Kasumi-1 (cell line): ENCODE measurements around the gene YBX3.

Experiments
- DNase-seq, 2 experiments: peaks; one replicate each; lab custom pipeline; 2025; lab: John Stamatoyannopoulos, UW

The YBX3 gene

GRCh38 chr12:10721651-10722501, 1.2 kb downstream of the YBX3 start:
- peak; percentile 32 to 36 for DNase-seq

DNA sequence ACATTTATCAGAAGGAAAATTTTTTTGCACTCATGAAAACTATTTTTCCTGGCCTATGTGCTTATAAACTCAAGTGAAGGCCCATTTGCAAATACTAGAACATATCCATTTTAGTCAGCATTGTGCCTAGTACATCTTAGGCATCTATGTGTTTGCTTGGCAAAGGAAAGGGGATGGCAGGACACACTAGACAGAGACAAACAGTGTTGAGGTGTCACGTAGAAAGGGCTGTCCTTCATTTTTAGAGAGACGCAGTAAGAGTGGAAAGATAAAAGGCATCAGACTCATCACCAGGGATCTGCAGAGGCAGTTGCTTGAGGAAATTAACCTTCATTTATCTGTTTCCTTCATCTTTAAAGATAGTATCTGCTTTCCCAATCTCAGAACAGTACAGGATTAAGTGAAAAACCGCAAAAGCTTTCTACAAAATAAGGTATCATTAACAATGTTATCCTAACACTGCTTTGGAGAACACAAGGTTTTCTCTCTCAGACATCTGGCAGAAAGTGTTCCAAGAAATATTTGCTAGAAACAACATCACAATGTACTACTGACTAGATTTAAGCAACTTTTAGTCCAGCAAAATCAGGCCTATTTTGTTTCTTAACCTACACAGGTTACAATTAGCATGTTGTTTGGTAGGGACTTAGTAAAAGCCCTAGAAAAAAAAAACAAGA, 2.0 kb downstream of the YBX3 start:
- DNase-seq: no peak

- DNase-seq: no peak
Observed at GRCh38 chr12:10719482-10719881, 3.6 kb downstream of the YBX3 start.

GRCh38 chr12:10718279-10718821, 4.8 kb downstream of the YBX3 start:
- DNase-seq: no peak

GRCh38 chr12:10717410-10717809, 5.7 kb downstream of the YBX3 start:
- DNase-seq: no peak

DNA sequence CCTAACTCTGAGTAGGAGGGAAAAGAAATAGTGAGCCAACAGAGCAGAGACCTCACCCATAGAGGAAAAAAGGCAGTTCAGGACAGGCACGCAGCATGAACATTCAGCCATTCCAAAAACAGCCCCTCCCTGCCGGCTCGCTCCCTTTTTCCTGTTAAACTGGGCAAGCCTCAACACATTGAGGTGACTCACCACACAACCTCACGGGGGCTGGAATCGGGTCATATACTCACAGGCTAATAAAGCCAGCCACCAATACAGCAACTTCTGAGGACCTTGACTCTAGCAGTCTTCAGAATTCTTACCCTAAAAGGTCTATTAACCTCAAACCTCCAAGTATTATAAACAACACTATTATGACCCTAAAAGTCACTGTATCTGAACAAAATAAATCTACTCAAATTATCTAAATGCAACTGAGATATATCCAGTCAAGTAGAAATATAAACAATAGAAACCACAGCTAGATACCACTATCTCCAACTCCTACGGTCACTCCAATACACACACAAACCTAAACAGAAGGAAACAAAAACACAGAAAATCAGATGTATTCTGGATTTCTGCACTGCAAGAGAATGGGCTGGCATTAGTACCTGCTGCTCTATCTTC, 6.3 kb downstream of the YBX3 start:
- DNase-seq: no peak

DNA sequence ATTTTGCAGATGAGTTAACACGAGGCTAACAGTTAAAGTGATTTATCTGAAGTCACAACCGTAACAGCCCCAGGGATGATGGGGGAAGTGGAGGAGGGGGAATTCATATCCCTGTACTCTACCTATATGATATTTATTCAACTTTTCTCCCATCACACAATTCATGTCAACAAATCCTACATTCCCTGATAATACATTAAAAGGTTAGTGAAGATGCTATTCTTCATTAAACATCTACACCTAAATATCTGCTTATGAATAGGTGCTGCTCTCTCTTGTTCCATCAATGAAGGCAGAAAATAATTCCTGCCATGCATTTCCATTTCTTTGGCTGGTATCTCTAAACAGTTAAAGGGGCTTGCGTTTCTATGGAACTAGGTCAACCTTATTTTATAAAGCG, 6.8 kb downstream of the YBX3 start:
- DNase-seq: no peak

- DNase-seq: no peak
Observed at GRCh38 chr12:10715491-10715890, 7.6 kb downstream of the YBX3 start.

- no peak for DNase-seq
Observed at GRCh38 chr12:10709808-10710207, 13.3 kb downstream of the YBX3 start.

DNA sequence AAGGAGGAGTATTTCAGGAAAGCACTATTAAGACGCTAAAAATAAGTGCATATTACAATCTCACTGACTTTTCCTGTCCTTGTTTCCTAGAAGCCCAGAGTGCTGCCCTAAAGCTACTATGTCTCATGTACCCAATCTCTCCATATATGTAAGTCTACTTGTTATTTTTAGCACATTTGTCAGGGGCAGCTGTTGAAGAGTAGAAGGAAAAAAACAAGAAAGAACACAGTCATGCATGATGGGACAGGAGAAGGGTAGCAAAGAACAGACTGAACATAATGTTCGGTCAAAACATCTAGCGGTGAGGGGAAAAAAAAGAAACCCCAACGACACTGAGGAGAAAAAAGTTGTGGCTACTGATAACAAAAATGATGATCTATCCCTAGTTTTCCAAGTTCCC, 14.3 kb downstream of the YBX3 start:
- DNase-seq: no peak

- no peak for DNase-seq
Observed at GRCh38 chr12:10705655-10706054, 17.5 kb downstream of the YBX3 start.

GRCh38 chr12:10701843-10702242, 21.3 kb downstream of the YBX3 start:
- DNase-seq: no peak

GRCh38 chr12:10701131-10701681, 21.9 kb downstream of the YBX3 start:
- no peak for DNase-seq

DNA sequence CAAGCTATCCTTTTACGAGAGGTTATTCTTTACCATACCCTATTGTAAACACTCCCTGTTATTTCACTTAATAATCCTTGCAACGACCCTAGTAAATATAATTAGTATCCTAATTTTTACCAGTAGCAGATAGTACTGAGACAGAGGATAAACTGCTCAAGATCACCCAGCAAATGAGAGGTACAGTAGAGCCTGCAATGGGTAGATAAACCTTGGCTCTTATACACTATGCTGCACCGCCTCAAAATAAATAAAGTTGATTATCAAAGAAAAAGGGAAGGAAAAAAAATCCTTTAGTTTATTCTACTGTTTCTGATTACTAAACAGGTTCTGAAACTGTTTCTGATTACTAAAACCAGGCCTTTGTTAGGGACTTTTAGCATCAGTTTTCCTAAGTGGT, 22.5 kb downstream of the YBX3 start:
- no peak for DNase-seq

DNA sequence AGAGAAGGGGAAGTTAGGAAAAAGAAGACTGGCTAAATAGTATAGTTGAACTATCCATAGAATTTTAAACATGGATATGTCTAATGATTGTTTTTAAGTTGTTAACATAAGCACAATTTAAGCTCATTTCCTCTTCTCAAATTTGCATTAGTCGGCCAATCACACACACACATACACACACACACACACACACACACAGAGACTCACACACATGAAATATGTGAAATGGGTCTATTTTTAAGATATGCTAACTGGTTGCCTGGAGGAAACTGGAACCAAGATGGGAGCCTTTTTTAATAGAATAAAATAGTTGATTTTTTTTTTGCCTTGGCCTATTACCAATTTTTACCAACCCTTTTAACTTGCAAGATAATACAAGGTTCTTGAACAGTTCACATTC, 25.3 kb downstream of the YBX3 start:
- no peak for DNase-seq

DNA sequence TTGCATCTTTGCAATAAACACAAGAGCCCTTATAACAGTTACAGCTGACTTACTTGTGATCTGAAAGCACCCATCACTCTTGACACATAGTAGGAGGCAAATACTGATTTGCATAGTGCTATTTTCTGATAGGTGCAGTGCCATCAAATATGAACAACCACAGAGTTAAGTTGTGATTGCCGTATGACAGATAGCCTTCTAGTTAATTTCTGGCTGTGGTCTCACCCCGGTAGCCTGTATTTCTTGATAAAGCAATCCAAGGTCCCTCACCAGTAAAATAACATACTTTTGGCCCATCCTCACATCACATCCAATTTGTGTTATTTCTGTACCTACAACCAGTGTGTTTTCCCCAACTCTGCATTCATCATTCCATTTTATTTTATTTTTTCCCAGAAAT, 26.0 kb downstream of the YBX3 start:
- no peak for DNase-seq

DNA sequence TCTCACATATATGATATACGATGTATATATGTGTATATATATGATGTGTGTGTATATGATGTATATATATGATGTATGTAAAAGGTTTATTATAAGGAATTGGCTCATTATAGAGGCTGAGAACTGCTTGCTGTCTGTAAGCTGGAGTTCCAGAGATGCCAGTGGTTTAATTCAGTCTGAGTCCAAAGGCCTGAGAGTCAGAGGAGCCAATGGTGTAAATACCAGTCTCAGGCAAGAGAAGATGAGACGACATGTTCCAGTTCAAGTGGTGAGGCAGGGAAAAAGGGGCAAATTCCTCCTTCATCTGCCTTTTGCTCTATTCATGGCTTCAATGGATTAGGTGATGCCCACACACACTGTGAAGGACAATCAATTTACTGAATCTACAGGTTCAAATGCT, 32.2 kb downstream of the YBX3 start:
- DNase-seq: no peak

- DNase-seq: no peak
Observed at GRCh38 chr12:10689146-10689545, 34.0 kb downstream of the YBX3 start.

DNA sequence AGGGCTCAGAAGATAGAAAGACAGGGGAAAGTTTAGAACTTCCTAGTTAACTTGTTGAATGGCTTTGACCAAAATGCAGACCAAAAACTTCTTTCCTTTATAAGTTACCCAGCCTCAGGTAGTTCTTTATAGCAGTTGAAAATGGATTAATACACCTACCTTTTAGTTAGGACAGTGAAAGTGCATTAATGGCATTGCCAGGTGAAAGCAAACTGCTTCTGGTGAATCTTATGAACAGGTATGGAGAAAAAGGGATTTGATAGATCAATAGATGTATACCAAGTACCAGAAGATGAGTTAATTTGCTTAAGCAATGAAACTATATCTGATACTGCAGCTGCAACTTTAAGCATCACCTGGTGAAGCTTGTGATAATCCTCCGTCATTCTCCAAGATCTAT, 35.1 kb downstream of the YBX3 start:
- DNase-seq: no peak

GRCh38 chr12:10673659-10674384, 49.3 kb downstream of the YBX3 start, which contains the start of gene STYK1:
STYK1 (minus strand) TSS chr12:10674052; CDS start chr12:10634618, 39,434 bp downstream.
- peak; percentile 59 to 77 for DNase-seq

DNA sequence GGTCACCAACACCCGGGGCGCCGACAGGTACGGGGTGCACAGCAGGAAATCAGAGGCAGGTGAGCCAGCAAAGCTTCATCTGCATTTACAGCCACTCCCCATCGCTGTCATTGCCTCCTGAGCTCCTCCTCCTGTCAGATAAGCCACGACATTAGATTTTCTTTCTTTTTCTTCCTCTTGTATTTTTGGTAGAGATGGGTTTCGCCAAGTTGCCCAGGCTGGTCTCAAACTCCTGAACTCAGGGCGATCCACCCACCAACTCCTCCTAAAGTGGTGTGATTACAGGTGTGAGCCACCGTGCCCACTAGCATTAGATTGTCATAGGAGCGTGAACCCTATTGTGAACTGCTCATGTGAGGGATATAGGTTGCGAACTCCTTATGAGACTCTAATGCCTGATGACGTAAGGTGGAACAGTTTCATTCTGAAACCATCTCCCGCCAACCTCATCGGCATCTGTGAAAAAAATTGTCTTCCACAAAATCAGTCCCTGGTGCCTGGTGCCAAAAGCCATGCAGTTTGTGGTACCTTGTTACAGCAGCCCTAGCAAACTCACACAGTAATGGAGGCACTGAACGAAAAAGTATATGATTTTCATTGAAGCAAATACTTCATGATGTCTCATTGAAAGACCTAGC, 50.8 kb downstream of the YBX3 start:
- DNase-seq: no peak
